KMS-11 (cell line): ENCODE results near the gene XRRA1.

ENCODE experiments used
- H2AFZ ChIP-seq: fragments of 200-600 bp; sonication (generic); 2 replicates; pipeline ENCODE4 v1.6.1; 2016; ENCODE audit warnings: antibody characterized with exemption, mixed run types, low read depth
- H3K27ac ChIP-seq: fragments of 200-600 bp; sonication (generic); 2 replicates; pipeline ENCODE4 v1.6.1; 2016; ENCODE audit warnings: mild to moderate bottlenecking, mixed run types
- H3K27me3 ChIP-seq: fragments of 200-600 bp; sonication (generic); 2 replicates; pipeline ENCODE4 v1.6.1; 2017; ENCODE audit warnings: mild to moderate bottlenecking, low read depth, mixed run types, moderate library complexity; ENCODE audit not compliant: insufficient read depth
- H3K36me3 ChIP-seq: fragments of 200-600 bp; sonication (generic); 2 replicates; pipeline ENCODE4 v1.6.1; 2017; ENCODE audit warnings: mild to moderate bottlenecking, mixed run types; ENCODE audit not compliant: insufficient read depth
- H3K4me1 ChIP-seq: fragments of 200-600 bp; sonication (generic); 2 replicates; pipeline ENCODE4 v1.6.1; 2016; ENCODE audit warnings: mild to moderate bottlenecking, low read depth, mixed run types; ENCODE audit not compliant: poor library complexity, severe bottlenecking
- H3K4me2 ChIP-seq: fragments of 200-600 bp; sonication (generic); 2 replicates; pipeline ENCODE4 v1.7.0; 2016; ENCODE audit warnings: mild to moderate bottlenecking, mixed run types
- H3K4me3 ChIP-seq: fragments of 200-600 bp; sonication (generic); IDR thresholded peaks from 2 replicates; pipeline ENCODE4 v1.6.1; 2017; ENCODE audit warnings: low read depth, low read length, mixed read lengths; ENCODE audit not compliant: insufficient read depth
- H3K79me2 ChIP-seq: fragments of 200-600 bp; sonication (generic); 2 replicates; pipeline ENCODE4 v1.6.1; 2016; ENCODE audit warnings: low read depth, mixed run types; ENCODE audit not compliant: insufficient read depth
- H3K9ac ChIP-seq: fragments of 200-600 bp; sonication (generic); 2 replicates; pipeline ENCODE4 v1.6.1; 2016; ENCODE audit warnings: mild to moderate bottlenecking, mixed run types
- H4K20me1 ChIP-seq: fragments of 200-600 bp; sonication (generic); 2 replicates; pipeline ENCODE4 v1.6.1; 2016; ENCODE audit warnings: mild to moderate bottlenecking, mixed run types; ENCODE audit not compliant: insufficient read depth
- TF ChIP-seq, protein P1 (sequence below): fragments of 200-600 bp; sonication (generic); conservative IDR thresholded peaks from 2 replicates; pipeline ENCODE4 v1.6.1; 2017; ENCODE audit warnings: low read depth, mild to moderate bottlenecking, antibody characterized with exemption, low read length, moderate library complexity, mixed read lengths

Gene XRRA1

DNA sequence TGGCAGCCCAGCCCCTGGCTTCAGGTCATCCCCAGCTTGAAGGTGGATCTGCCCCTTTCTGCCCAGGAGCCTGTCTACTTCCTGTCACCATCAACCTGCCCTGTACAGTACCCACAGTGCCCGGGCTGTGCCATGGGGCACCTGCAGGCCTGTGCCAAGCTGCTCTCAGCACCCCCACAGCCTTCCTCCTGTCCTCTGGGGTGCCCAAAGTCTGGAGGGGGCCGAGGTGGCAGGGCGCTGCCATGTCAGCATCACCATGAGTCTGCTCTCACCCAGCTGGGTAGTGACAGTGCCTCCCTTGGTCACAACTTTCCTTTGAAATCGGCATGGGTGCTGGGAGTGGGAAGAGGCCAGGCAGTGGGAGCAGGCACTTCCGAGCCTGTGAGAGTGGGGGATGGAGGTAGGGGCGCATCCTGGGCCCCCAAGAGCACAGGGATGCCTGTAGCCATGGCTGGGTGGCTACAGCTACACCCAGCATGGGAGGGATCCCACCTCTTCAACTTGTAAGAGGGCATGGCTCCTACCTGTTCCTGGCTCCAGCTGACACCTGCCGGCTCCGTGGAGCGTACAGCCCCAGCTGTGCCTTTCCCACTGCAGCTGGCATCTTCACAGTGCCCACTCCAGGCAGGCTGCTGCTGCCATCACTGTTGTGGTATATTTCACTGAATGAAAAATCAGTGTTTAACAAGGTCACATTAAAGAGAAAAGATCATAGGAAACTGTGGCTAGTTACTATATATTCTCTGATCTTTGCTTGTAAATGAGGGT lies 157.4 kb downstream of the XRRA1 start:
- Histone ChIP-seq H3K9ac (no peak overlapping the region), H3K4me3 (no peak overlapping the region), H3K4me2 (no peak overlapping the region), H4K20me1 (no peaks in the 10 kb centered on the region), H3K27me3 (no peaks in the 10 kb centered on the region), H2AFZ (no peak overlapping the region), H3K4me1 (no peaks in the 10 kb centered on the region), H3K27ac (no peak overlapping the region), H3K79me2 (no peaks in the 10 kb centered on the region), H3K36me3 (no peaks in the 10 kb centered on the region; the same call in 1 of the 2 replicates)
- TF ChIP-seq, protein P1, sequence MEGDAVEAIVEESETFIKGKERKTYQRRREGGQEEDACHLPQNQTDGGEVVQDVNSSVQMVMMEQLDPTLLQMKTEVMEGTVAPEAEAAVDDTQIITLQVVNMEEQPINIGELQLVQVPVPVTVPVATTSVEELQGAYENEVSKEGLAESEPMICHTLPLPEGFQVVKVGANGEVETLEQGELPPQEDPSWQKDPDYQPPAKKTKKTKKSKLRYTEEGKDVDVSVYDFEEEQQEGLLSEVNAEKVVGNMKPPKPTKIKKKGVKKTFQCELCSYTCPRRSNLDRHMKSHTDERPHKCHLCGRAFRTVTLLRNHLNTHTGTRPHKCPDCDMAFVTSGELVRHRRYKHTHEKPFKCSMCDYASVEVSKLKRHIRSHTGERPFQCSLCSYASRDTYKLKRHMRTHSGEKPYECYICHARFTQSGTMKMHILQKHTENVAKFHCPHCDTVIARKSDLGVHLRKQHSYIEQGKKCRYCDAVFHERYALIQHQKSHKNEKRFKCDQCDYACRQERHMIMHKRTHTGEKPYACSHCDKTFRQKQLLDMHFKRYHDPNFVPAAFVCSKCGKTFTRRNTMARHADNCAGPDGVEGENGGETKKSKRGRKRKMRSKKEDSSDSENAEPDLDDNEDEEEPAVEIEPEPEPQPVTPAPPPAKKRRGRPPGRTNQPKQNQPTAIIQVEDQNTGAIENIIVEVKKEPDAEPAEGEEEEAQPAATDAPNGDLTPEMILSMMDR, result no peak
